ENCODE measurements around the gene MGAT5.

Gene MGAT5

DNA sequence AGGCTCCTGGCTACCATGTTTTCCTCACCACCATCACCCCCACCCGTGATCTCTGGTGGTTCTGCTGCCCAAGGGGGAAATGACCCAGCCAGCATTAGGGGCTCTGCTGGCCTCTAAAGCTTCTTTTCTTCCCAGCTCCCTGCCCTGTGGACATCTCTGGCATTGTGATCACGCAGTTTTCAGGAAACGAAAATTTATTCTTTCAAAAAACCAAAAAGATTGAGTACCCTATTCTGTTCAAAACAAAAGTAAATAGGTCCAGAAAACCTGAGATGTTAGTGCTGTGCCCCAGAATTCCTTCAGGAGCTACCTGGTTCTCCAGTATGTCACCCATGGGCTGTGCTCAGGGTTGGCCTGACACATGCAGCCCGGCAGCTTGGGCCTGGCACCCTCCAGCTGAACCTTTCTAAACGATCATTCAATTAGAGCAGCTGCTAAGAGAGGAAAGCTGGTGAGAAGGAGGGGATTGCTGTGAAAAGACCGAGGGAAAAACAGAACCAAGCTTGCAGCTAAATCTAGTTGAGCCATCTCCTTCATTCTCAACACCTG is 157.5 kb downstream of the MGAT5 start:
- H3K27me3 Mint-ChIP-seq = no peaks in the 10 kb centered on the region
- H3K27ac Mint-ChIP-seq (ENCODE audit: low read depth) = no peak overlapping the region
- H3K9me3 Mint-ChIP-seq = no peaks in the 10 kb centered on the region
- peaks cover 14% of the 10 kb centered on the region for H3K36me3 Mint-ChIP-seq (ENCODE audit: insufficient read depth)
- H3K4me1 Mint-ChIP-seq = peaks cover 42% of the 10 kb centered on the region
- no peak for ATAC-seq (replicated peaks; ENCODE audit: extremely low read depth, poor library complexity, severe bottlenecking)
- DNase-seq (ENCODE audit: low spot score in 2 of 2) = no peak
- H3K4me3 Mint-ChIP-seq = no peak overlapping the region

DNA sequence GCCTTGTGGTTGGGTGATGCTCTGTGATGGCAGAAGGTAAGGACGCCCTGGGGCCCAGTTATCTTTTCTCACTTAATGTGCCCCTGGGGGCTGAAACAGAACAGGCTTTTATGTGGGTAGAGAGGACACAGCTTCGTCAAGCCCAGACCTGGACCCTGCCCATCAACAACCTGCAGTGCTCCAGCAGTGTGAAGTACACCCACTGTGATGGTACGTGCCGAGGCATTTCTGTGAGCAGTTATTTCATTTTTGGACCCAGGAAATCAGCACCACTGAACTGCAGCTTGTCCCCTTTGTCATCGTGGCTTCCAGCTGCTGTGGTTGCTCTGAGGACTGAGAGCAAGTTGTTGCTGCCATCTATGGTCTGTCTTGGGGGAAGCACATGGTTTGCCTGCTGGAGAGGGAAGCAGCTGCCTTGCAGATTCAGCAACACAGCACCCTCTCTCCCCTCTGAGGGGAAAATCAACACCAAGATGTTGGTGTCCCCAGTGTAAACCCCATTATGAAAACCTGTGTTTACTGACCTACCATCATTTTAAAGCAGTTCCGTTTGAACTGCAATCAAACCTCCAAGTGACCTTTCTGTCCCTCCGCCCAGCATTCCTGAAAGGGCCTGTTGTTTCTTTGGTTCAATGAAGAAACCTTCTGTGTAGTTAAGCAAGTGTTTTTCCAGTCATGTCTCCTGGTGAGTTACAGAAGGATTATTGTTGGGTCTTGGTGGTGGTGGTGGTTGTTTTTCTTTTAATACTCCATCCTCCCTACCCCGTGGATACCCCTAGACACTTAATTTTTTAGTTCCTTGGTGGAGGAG is 158.2 kb downstream of the MGAT5 start:
- no peaks in the 10 kb centered on the region for H3K27me3 Mint-ChIP-seq
- H3K36me3 Mint-ChIP-seq (ENCODE audit: insufficient read depth) = peaks cover 14% of the 10 kb centered on the region
- no peak overlapping the region for H3K4me3 Mint-ChIP-seq
- no peaks in the 10 kb centered on the region for H3K9me3 Mint-ChIP-seq
- H3K4me1 Mint-ChIP-seq = peaks cover 42% of the 10 kb centered on the region
- H3K27ac Mint-ChIP-seq (ENCODE audit: low read depth) = no peak overlapping the region
- peak; percentile 80 for ATAC-seq (replicated peaks; ENCODE audit: extremely low read depth, poor library complexity, severe bottlenecking)
- DNase-seq (ENCODE audit: low spot score in 2 of 2) = peak; percentile 43 to 61

DNA sequence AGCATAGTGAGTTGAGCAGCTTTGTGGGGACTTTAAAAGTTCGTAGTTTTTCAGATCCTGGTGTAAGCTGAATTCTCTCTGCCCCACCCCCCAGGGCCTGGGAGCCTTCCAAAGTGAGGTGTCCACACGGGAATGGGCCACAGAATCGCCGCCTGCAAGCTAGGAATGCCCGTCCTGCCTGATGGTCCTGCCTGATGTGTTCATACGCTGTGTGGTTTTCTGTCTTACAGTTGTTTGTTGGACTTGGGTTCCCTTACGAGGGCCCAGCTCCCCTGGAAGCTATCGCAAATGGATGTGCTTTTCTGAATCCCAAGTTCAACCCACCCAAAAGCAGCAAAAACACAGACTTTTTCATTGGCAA is 158.7 kb downstream of the MGAT5 start:
- Mint-ChIP-seq H3K4me1 (peaks cover 42% of the 10 kb centered on the region), H3K9me3 (no peaks in the 10 kb centered on the region), H3K4me3 (no peak overlapping the region), H3K36me3 (ENCODE audit: insufficient read depth) (peaks cover 14% of the 10 kb centered on the region), H3K27ac (ENCODE audit: low read depth) (no peak overlapping the region), H3K27me3 (no peaks in the 10 kb centered on the region)
- DNase-seq (ENCODE audit: low spot score in 2 of 2) = no peak
- no peak for ATAC-seq (replicated peaks; ENCODE audit: extremely low read depth, poor library complexity, severe bottlenecking)

DNA sequence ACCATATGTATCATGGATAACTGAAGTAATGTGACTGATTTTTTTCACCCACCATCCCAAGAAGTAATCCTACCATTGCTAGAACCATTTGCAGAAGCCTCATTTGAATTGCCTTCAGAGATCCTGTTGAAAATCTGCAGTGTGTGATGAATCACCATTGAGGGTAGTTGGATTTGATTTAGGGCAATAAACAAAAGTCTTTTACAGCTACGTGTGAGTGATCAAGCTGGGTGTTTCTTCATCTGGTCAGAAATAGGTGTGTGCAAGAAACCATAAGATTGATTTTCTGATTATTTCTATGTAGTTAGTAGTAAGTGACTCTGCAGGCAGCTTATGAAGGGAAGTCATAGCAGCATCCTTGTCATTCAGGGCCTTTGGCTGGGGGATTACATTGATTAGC is 159.6 kb downstream of the MGAT5 start:
- no peak for ATAC-seq (replicated peaks; ENCODE audit: extremely low read depth, poor library complexity, severe bottlenecking)
- peaks cover 35% of the 10 kb centered on the region for H3K4me1 Mint-ChIP-seq

DNA sequence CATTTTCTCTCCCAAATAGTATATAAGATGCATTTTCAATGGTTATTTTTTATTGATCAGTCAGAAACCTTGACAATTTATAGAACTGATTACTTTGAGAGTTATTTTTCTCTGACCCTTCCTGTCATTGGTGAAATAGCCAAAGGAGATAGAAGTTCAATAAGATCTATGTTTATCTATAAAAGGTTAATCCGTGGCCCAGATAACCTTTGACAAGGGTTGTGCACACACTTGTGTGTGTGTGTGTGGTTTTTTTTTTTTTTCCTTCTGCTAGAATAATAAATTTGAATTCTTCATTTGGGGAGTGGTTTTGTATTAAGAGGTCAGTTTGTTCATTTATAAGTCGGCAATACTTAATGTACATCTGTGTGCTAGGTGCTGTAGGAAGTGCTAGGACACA is 160.0 kb downstream of the MGAT5 start:
- no peak for DNase-seq (ENCODE audit: low spot score in 2 of 2)
- Mint-ChIP-seq H3K4me3 (no peak overlapping the region), H3K36me3 (ENCODE audit: insufficient read depth) (peaks cover 12% of the 10 kb centered on the region), H3K9me3 (no peaks in the 10 kb centered on the region), H3K4me1 (peaks cover 30% of the 10 kb centered on the region), H3K27ac (ENCODE audit: low read depth) (no peak overlapping the region), H3K27me3 (no peaks in the 10 kb centered on the region)
- ATAC-seq (replicated peaks; ENCODE audit: extremely low read depth, poor library complexity, severe bottlenecking) = no peak

More for the DNA sequence above, 159.6 kb downstream of the MGAT5 start:
- Mint-ChIP-seq H3K36me3 (ENCODE audit: insufficient read depth) (peaks cover 12% of the 10 kb centered on the region), H3K27ac (ENCODE audit: low read depth) (no peak overlapping the region), H3K27me3 (no peaks in the 10 kb centered on the region), H3K4me3 (no peak overlapping the region), H3K9me3 (no peaks in the 10 kb centered on the region)
- DNase-seq (ENCODE audit: low spot score in 2 of 2) = no peak

DNA sequence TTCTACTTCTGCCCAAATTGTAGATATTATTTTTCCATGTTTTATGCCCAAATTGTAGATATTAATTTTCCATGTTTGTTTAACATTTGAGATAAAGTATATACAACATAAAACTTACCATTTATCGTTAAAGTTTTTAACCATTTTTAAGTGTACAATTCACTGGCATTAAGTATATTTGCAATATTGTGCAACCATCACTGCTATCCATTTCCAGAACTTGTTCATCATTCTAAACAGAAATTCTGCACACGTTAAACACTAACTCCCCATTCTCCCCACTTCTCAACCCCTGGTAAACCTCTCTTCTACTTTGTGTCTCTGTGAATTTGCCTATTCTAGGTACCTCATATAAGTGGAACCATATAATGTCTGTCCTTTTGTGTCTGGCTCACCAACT is 162.1 kb downstream of the MGAT5 start:
- ATAC-seq (replicated peaks; ENCODE audit: extremely low read depth, poor library complexity, severe bottlenecking) = no peak
- DNase-seq (ENCODE audit: low spot score in 2 of 2) = no peak
- Mint-ChIP-seq H3K36me3 (ENCODE audit: insufficient read depth) (peaks cover 12% of the 10 kb centered on the region), H3K9me3 (no peaks in the 10 kb centered on the region), H3K27me3 (no peaks in the 10 kb centered on the region), H3K4me3 (no peak overlapping the region), H3K4me1 (peaks cover 13% of the 10 kb centered on the region), H3K27ac (ENCODE audit: low read depth) (no peak overlapping the region)

DNA sequence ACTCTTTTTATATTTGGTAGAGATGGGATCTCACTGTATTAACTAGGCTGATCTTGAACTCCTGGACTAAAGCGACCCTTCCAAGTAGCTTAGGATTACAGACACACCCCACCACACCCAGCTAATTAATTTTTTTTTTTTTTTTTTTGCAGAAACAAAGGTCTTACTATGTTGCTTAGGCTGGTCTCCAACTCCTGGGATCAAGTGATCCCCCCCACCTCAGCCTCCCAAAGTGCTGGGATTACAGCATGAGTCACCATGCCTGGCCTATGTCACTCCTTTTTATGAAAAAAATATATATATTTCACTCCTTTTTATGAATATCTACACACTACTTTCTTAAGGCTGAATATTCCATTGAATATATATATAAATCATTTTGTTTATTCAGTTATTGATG is 162.8 kb downstream of the MGAT5 start:
- H3K4me3 Mint-ChIP-seq = no peak overlapping the region
- no peaks in the 10 kb centered on the region for H3K9me3 Mint-ChIP-seq
- DNase-seq (ENCODE audit: low spot score in 2 of 2) (no peak), ATAC-seq (replicated peaks; ENCODE audit: extremely low read depth, poor library complexity, severe bottlenecking) (no peak)
- H3K27me3 Mint-ChIP-seq = no peaks in the 10 kb centered on the region
- H3K27ac Mint-ChIP-seq (ENCODE audit: low read depth) = no peak overlapping the region
- H3K4me1 Mint-ChIP-seq = peaks cover 7% of the 10 kb centered on the region
- H3K36me3 Mint-ChIP-seq (ENCODE audit: insufficient read depth) = peaks cover 12% of the 10 kb centered on the region

DNA sequence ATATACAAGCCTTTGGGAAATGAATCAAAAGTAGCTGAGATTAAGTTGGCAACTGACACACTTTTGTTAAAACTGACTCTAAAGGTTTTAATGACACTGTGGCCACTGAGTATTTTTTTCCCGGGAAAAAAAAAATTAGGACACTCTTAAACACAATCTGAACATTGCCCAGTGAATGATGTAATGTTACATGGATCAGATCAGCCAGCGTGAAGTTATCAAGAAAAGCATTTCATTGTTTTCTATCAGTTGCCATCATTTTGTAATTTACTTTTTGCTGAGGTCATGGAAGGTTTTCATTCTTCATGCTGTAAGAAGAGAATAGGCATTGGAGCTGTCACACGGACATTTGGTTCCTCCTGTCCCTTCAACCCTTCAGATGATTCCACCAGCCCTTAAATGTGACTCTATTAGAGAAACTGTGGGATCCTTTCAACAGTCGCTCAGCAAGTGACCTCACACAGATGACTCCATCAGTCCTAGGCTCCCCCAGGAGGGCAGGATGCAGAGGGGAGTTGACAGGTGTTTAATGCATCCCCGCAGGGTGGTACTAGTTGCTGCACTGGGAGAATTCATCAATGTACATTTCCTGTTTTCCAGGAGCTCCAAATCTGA is 164.2 kb downstream of the MGAT5 start:
- no peak overlapping the region for H3K27ac Mint-ChIP-seq (ENCODE audit: low read depth)
- H3K9me3 Mint-ChIP-seq = no peaks in the 10 kb centered on the region
- no peaks in the 10 kb centered on the region for H3K4me1 Mint-ChIP-seq

DNA sequence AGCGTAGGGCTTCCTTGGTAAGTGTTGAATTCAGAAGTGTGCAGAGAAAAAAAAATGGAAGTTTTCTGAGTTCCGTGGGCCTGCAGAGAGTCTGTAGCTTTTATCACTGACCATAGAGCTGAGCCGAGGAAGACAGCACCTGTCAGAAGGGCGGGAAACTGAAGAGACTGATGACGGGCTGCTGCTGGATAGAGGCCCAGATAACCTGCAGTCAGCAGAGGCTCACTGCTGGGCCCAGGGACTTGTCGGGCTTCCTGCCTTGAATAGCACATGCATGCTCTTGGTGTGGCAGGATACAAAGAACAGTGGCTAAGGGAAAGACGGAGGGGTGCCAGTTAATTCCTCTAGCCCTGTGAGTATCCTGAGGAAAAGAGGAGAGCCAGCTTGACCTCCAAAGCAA is 166.4 kb downstream of the MGAT5 start:
- H3K36me3 Mint-ChIP-seq (ENCODE audit: insufficient read depth) = peaks cover 13% of the 10 kb centered on the region
- no peak overlapping the region for H3K27ac Mint-ChIP-seq (ENCODE audit: low read depth)
- no peaks in the 10 kb centered on the region for H3K27me3 Mint-ChIP-seq
- ATAC-seq (replicated peaks; ENCODE audit: extremely low read depth, poor library complexity, severe bottlenecking) (no peak), DNase-seq (ENCODE audit: low spot score in 2 of 2) (no peak)
- no peak overlapping the region for H3K4me3 Mint-ChIP-seq
- H3K9me3 Mint-ChIP-seq = no peaks in the 10 kb centered on the region
- peaks cover 7% of the 10 kb centered on the region for H3K4me1 Mint-ChIP-seq

More for the DNA sequence above, 164.2 kb downstream of the MGAT5 start:
- Mint-ChIP-seq H3K4me3 (no peak overlapping the region), H3K36me3 (ENCODE audit: insufficient read depth) (peaks cover 12% of the 10 kb centered on the region), H3K27me3 (no peaks in the 10 kb centered on the region)
- no peak for DNase-seq (ENCODE audit: low spot score in 2 of 2)
- ATAC-seq (replicated peaks; ENCODE audit: extremely low read depth, poor library complexity, severe bottlenecking) = no peak

DNA sequence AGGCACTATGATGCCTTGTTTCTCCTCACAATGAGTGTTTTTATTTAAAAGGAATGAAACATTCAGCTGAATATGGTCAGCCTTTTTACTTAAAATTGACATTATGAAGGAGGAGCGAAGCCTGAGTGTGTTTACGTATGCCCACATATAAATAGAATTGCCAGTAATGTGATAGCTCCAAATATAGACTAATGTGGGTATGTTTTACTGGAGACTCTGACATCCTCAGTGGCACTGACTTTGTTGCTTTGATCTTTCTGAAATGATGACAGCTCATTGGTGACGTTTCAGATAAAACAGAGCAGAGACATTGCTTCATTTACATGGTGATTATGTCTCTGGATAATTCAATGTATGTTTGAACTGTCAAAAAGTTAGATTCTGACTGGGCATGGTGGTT is 167.0 kb downstream of the MGAT5 start:
- ATAC-seq (replicated peaks; ENCODE audit: extremely low read depth, poor library complexity, severe bottlenecking) = no peak
- H3K27ac Mint-ChIP-seq (ENCODE audit: low read depth) = no peak overlapping the region
- no peaks in the 10 kb centered on the region for H3K27me3 Mint-ChIP-seq
- no peak for DNase-seq (ENCODE audit: low spot score in 2 of 2)
- H3K9me3 Mint-ChIP-seq = no peaks in the 10 kb centered on the region
- H3K4me3 Mint-ChIP-seq = no peak overlapping the region
- H3K4me1 Mint-ChIP-seq = peaks cover 10% of the 10 kb centered on the region
- peaks cover 12% of the 10 kb centered on the region for H3K36me3 Mint-ChIP-seq (ENCODE audit: insufficient read depth)

DNA sequence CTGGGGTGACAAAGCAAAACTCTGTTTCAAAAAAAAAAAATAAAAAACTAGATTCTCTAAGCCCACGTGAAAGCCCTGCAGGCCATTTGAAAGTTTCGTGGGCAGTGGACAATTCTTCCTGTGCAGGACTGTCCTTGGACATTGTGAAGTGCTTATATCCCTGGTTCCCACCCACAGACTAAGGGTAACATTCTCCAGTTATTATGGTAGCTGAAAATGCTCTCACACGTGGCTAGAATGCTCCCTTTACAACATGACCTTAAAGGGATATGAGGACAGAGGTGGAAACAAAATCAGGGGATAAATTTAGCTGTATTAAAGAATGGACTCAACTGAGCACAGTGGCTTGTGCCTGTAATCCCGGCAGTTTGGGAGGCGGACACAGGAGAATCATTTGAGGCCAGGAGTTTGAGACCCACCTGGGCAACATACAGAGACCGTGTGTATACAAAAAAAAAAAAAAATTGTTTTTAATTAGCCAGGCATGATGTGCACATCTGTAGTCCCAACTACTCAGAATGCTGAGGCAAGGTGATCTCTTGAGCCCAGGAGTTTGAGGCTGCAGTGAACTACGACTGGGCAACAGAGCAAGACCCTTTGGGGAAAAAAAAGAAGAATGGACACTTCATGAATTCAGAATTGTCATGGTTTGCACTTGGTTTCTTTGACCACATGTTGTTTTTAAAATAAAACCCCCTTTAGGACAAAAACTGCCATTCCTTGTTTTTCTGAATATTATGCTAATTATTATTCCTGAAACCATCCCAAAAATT is 167.9 kb downstream of the MGAT5 start:
- H3K27me3 Mint-ChIP-seq = no peaks in the 10 kb centered on the region
- no peak for DNase-seq (ENCODE audit: low spot score in 2 of 2)
- no peak overlapping the region for H3K4me3 Mint-ChIP-seq
- no peak for ATAC-seq (replicated peaks; ENCODE audit: extremely low read depth, poor library complexity, severe bottlenecking)
- H3K9me3 Mint-ChIP-seq = no peaks in the 10 kb centered on the region
- H3K36me3 Mint-ChIP-seq (ENCODE audit: insufficient read depth) = peaks cover 16% of the 10 kb centered on the region
- H3K4me1 Mint-ChIP-seq = peaks cover 10% of the 10 kb centered on the region
- H3K27ac Mint-ChIP-seq (ENCODE audit: low read depth) = no peak overlapping the region

DNA sequence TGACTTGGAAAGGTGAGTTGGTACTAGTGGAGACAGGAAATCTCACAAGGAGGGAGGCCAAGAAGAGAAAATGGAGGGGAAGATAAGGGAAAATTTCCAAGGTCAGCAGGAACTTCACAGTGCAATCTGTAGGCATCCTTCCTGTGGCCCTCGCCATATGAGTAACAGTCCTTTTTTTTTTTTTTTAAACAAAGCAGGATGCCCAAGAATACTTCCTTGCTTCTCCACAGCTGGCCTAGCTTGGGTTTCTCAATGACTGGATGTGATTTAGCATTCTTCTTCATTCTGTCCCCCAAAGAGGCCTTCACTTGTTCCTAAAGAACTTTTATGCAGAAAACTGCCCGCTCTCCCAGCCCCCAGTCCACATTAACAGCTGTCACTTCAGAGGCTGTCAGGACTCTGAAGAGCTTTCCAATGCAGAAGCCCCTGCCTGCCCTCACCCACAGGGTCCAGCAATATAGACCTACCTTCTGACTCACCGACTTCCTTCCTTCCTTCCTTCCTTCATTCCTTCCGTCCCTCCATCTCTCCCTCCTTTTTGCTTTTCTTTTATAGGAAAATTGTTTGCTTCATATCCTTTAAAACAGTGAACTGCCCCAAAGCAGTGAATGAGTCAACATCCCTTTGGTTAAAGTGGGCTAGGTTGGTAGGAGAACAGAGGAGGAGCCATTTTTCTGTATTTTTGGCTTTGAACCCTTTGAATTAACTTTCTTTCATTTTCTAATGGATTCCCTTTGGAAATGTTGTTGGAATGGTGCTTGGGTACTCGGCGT is 172.0 kb downstream of the MGAT5 start:
- Mint-ChIP-seq H3K27me3 (no peaks in the 10 kb centered on the region), H3K27ac (ENCODE audit: low read depth) (peak overlapping the region; percentile 17), H3K9me3 (no peaks in the 10 kb centered on the region), H3K4me3 (no peak overlapping the region), H3K36me3 (ENCODE audit: insufficient read depth) (peaks cover 19% of the 10 kb centered on the region), H3K4me1 (peaks cover 10% of the 10 kb centered on the region)
- ATAC-seq (replicated peaks; ENCODE audit: extremely low read depth, poor library complexity, severe bottlenecking) = no peak
- no peak for DNase-seq (ENCODE audit: low spot score in 2 of 2)
